ENCODE results near the gene WDR27. TPM values are rescaled to one million over a fixed set of nuclear protein-coding genes. Genes with fewer than 3 reads are reported as not detected.
A peak's percentile ranks its signal among the peaks of the same experiment; 100 is the strongest.

WDR27 gene
- total RNA-seq, 1 donor from 2014 or later: 59.0 TPM

GRCh38 chr6:169667716-169668115 is 34.1 kb downstream of the WDR27 start:
- Mint-ChIP-seq H3K4me3 (ENCODE audit: unreplicated experiment) (no peak overlapping the region), H3K36me3 (ENCODE audit: low read depth, unreplicated experiment) (peaks cover 40% of the 10 kb centered on the region)

DNA sequence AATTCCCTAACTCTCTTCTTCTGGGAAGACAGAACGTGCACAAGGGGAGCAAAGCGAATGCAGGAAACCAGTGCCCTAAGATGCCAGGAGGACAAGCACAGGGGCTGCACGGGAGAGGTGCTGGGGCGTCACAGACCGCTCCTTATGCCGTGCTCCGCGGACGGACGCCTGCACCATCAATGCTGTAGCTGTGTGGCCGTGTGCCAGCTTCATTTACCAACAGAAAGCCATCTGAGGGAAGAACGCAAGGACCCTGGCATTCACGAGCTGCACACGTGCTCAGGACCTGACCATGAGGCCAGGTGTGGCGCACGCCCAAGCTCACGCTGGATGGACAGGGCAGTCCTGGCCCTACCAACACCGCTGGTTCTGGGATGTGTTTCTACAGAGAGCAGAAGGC is 35.4 kb downstream of the WDR27 start:
- no peak overlapping the region for H3K27ac Mint-ChIP-seq (ENCODE audit: unreplicated experiment)
- H3K9me3 Mint-ChIP-seq (ENCODE audit: unreplicated experiment): no peaks in the 10 kb centered on the region
- TF ChIP-seq, protein P1, sequence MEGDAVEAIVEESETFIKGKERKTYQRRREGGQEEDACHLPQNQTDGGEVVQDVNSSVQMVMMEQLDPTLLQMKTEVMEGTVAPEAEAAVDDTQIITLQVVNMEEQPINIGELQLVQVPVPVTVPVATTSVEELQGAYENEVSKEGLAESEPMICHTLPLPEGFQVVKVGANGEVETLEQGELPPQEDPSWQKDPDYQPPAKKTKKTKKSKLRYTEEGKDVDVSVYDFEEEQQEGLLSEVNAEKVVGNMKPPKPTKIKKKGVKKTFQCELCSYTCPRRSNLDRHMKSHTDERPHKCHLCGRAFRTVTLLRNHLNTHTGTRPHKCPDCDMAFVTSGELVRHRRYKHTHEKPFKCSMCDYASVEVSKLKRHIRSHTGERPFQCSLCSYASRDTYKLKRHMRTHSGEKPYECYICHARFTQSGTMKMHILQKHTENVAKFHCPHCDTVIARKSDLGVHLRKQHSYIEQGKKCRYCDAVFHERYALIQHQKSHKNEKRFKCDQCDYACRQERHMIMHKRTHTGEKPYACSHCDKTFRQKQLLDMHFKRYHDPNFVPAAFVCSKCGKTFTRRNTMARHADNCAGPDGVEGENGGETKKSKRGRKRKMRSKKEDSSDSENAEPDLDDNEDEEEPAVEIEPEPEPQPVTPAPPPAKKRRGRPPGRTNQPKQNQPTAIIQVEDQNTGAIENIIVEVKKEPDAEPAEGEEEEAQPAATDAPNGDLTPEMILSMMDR (IDR thresholded peaks at IDR 0.05; ENCODE audit: unreplicated experiment): no peak
- no peak overlapping the region for H3K4me3 Mint-ChIP-seq (ENCODE audit: unreplicated experiment)
- H3K36me3 Mint-ChIP-seq (ENCODE audit: low read depth, unreplicated experiment): peaks cover 41% of the 10 kb centered on the region
- peaks cover 16% of the 10 kb centered on the region for H3K4me1 Mint-ChIP-seq (ENCODE audit: unreplicated experiment)
- no peaks in the 10 kb centered on the region for H3K27me3 Mint-ChIP-seq (ENCODE audit: unreplicated experiment)
- DNase-seq (ENCODE audit: low spot score): no peak

More at GRCh38 chr6:169667716-169668115, 34.1 kb downstream of the WDR27 start:
- no peaks in the 10 kb centered on the region for H3K27me3 Mint-ChIP-seq (ENCODE audit: unreplicated experiment)
- peaks cover 19% of the 10 kb centered on the region for H3K4me1 Mint-ChIP-seq (ENCODE audit: unreplicated experiment)
- no peaks in the 10 kb centered on the region for H3K9me3 Mint-ChIP-seq (ENCODE audit: unreplicated experiment)
- TF ChIP-seq, protein P1 (IDR thresholded peaks at IDR 0.05; ENCODE audit: unreplicated experiment): no peak
- DNase-seq (ENCODE audit: low spot score): no peak
- no peak overlapping the region for H3K27ac Mint-ChIP-seq (ENCODE audit: unreplicated experiment)

DNA sequence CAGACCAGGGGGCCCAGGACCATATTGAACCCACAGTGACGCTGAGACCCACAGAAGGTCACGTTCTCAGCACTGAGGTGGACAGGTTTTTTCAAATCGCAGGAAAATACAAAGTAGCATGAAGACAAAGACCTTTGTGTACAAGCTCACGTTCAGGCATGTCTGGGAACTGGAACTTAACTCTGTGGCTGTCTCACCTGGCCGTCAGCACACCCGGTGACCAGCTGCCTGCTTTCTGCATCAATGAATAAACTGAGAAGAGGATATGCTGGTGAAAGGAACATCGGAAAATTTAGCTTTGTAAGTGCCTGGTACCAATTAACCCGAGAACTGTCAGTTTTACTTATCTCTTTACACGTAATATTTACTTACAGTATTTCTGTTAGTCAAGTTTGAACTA is 36.5 kb downstream of the WDR27 start:
- TF ChIP-seq, protein P1 (IDR thresholded peaks at IDR 0.05; ENCODE audit: unreplicated experiment): no peak
- no peak overlapping the region for H3K4me3 Mint-ChIP-seq (ENCODE audit: unreplicated experiment)
- peaks cover 12% of the 10 kb centered on the region for H3K4me1 Mint-ChIP-seq (ENCODE audit: unreplicated experiment)
- H3K36me3 Mint-ChIP-seq (ENCODE audit: low read depth, unreplicated experiment): peaks cover 44% of the 10 kb centered on the region
- H3K27ac Mint-ChIP-seq (ENCODE audit: unreplicated experiment): no peak overlapping the region
- no peaks in the 10 kb centered on the region for H3K27me3 Mint-ChIP-seq (ENCODE audit: unreplicated experiment)
- no peak for DNase-seq (ENCODE audit: low spot score)
- no peaks in the 10 kb centered on the region for H3K9me3 Mint-ChIP-seq (ENCODE audit: unreplicated experiment)

- no peak overlapping the region for H3K4me3 Mint-ChIP-seq (ENCODE audit: unreplicated experiment)
- H3K27me3 Mint-ChIP-seq (ENCODE audit: unreplicated experiment): peaks cover 6% of the 10 kb centered on the region
- TF ChIP-seq, protein P1 (IDR thresholded peaks at IDR 0.05; ENCODE audit: unreplicated experiment): no peak
- DNase-seq (ENCODE audit: low spot score): no peak
- peaks cover 3% of the 10 kb centered on the region for H3K4me1 Mint-ChIP-seq (ENCODE audit: unreplicated experiment)
- H3K9me3 Mint-ChIP-seq (ENCODE audit: unreplicated experiment): no peaks in the 10 kb centered on the region
- H3K36me3 Mint-ChIP-seq (ENCODE audit: low read depth, unreplicated experiment): peaks cover 47% of the 10 kb centered on the region
- H3K27ac Mint-ChIP-seq (ENCODE audit: unreplicated experiment): no peak overlapping the region
Measured at GRCh38 chr6:169664227-169664626, 37.6 kb downstream of the WDR27 start.

DNA sequence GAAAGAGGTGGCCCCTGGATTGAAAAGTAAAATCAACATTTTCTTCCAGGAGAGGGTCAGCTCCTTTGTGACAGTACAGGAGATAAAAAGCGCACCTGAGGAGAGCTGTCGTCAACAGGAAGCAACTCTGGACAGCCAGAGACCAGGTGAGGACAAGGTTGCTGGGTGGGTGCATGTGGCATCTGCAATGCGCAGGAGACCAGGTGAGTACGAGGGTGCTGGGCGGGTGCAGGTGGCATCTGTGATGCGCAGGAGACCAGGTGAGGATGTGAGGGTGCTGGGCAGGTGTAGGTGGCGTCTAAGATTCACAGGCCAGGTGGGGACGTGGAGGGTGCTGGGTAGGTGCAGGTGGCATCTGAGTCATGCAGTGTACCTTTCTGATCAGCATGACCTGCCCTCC is 38.4 kb downstream of the WDR27 start:
- peak overlapping the region; percentile 3 for H3K4me3 Mint-ChIP-seq (ENCODE audit: unreplicated experiment)
- no peaks in the 10 kb centered on the region for H3K9me3 Mint-ChIP-seq (ENCODE audit: unreplicated experiment)
- peaks cover 46% of the 10 kb centered on the region for H3K36me3 Mint-ChIP-seq (ENCODE audit: low read depth, unreplicated experiment)
- no peak overlapping the region for H3K27ac Mint-ChIP-seq (ENCODE audit: unreplicated experiment)
- DNase-seq (ENCODE audit: low spot score): no peak
- no peaks in the 10 kb centered on the region for H3K4me1 Mint-ChIP-seq (ENCODE audit: unreplicated experiment)
- TF ChIP-seq, protein P1 (IDR thresholded peaks at IDR 0.05; ENCODE audit: unreplicated experiment): no peak
- peaks cover 8% of the 10 kb centered on the region for H3K27me3 Mint-ChIP-seq (ENCODE audit: unreplicated experiment)
